Measurements from ENCODE around the gene MAGEB2. TPM values are rescaled to one million over a fixed set of nuclear protein-coding genes. Genes with fewer than 3 reads are reported as not detected.

Gene MAGEB2
- total and polyA plus RNA-seq, 10 donors, result not detected

DNA sequence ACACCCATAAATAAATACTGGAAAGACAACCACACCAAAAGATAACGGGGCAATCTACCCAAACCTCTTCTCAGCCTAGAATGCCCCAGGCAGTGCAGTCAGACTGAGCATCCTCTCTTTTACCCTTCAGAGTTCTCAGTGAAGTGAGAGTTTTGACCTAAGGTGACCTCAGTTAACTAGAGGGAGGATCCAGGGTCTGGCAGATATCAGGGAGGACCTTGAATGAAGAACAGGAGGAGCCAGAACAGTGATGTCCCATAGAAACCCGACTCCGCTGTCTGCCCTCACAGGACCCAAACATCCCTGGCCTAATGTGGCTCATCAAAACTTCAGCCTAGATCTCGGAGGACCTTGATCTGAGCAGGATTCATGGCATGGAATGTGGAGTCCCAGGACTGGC is 15.0 kb downstream of the MAGEB2 start, which contains the start of gene MAGEB3:
Gene MAGEB3 (plus strand): TSS at position 263 of the 400 bp plus-strand sequence. CDS start 5,268 bp downstream, outside the sequence.
- TF ChIP-seq POLR2A (IDR thresholded peaks at IDR 0.05) (no peak), POLR2AphosphoS5 (IDR thresholded peaks at IDR 0.05) (no peak)
- intact Hi-C loops (cut with DNase I; ENCODE audit: low total_unique reads), result no loop called here

GRCh38 chrX:30241724-30242415 is 26.5 kb downstream of the MAGEB2 start, which contains the start of gene MAGEB4:
Gene MAGEB4, plus strand, starts transcription at chrX:30242000. Its CDS starts 136 bp downstream, at chrX:30242136.
- no peaks in the 10 kb centered on the region for H3K27me3 ChIP-seq (replicated peaks in 1 of 7)
- H3K4me1 ChIP-seq, result no peaks in the 10 kb centered on the region
- no peak for TF ChIP-seq POLR2AphosphoS5 (IDR thresholded peaks at IDR 0.05)
- TF ChIP-seq POLR2A (IDR thresholded peaks at IDR 0.05), result no peak
- TF ChIP-seq, protein P1, sequence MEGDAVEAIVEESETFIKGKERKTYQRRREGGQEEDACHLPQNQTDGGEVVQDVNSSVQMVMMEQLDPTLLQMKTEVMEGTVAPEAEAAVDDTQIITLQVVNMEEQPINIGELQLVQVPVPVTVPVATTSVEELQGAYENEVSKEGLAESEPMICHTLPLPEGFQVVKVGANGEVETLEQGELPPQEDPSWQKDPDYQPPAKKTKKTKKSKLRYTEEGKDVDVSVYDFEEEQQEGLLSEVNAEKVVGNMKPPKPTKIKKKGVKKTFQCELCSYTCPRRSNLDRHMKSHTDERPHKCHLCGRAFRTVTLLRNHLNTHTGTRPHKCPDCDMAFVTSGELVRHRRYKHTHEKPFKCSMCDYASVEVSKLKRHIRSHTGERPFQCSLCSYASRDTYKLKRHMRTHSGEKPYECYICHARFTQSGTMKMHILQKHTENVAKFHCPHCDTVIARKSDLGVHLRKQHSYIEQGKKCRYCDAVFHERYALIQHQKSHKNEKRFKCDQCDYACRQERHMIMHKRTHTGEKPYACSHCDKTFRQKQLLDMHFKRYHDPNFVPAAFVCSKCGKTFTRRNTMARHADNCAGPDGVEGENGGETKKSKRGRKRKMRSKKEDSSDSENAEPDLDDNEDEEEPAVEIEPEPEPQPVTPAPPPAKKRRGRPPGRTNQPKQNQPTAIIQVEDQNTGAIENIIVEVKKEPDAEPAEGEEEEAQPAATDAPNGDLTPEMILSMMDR (IDR thresholded peaks at IDR 0.05 in 8 of 11, conservative IDR thresholded peaks at IDR 0.05 in 3 of 11), result no peak
- H3K27ac ChIP-seq, result no peak within 1 kb of the TSS
- no peaks in the 10 kb centered on the region for H3K9me3 ChIP-seq
- no peak for DNase-seq
- H3K4me3 ChIP-seq, result no peak within 1 kb of the TSS
- 83 to 92% (median 86%) methylated on average over 6 to 10 of the region's 10 CpGs for WGBS, 5 donors
- intact Hi-C loops (cut with DNase I; ENCODE audit: low total_unique reads), result no loop called here
- H3K36me3 ChIP-seq, result no peaks in the 10 kb centered on the region

More for the DNA sequence above, 15.0 kb downstream of the MAGEB2 start, which contains the start of gene MAGEB3:
- H3K36me3 ChIP-seq, result no peaks in the 10 kb centered on the region
- H3K27me3 ChIP-seq (replicated peaks in 1 of 7), result no peaks in the 10 kb centered on the region
- DNase-seq, result no peak
- no peak within 1 kb of the TSS for H3K27ac ChIP-seq
- H3K9me3 ChIP-seq, result no peaks in the 10 kb centered on the region
- WGBS, 5 donors, result 71 to 89% (median 83%) methylated on average over 4 of the region's 4 CpGs
- no peak within 1 kb of the TSS for H3K4me3 ChIP-seq
- no peaks in the 10 kb centered on the region for H3K4me1 ChIP-seq

DNA sequence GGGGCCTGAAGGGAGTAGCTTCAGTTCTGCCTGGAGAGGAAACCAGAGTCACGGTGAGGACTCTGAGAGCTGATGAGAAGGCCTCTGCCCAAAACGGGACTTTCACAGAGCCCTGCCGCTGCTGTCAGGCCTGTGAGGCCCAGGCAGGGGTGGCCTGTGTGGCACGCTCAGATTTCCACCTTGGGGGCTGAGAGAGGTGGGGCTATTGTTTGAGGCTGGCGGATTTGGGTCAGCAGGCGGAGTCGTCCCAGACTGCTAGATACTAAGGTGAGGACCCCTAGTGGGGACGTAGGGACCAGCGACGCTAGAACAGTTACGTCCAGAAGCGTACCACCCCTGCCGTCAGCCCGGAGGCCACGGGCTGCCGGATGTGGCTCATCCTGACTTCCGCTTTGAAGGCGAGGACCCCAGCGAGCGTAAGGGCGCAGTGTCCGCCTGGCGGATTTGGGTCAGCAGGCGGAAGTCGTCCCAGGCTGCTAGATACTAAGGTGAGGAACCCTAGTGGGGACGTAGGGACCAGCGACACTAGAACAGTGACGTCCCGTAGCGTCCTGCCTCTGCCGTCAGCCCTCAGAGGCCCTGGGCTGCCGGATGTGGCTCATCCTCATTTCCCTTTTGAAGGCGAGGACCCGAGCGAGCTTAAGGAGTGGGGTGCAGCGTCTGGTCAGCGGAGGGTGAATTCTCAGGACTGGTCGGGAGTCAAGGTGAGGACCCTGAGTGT is 31.6 kb downstream of the MAGEB2 start, which contains the start of gene MAGEB1:
Gene MAGEB1 (plus strand): TSS at position 378 of the 721 bp plus-strand sequence. CDS start 3,348 bp downstream, outside the sequence.
- no peaks in the 10 kb centered on the region for H3K9me3 ChIP-seq
- no peak for TF ChIP-seq POLR2AphosphoS5 (IDR thresholded peaks at IDR 0.05)
- TF ChIP-seq POLR2A (IDR thresholded peaks at IDR 0.05), result no peak
- TF ChIP-seq, protein P1 (IDR thresholded peaks at IDR 0.05 in 8 of 11, conservative IDR thresholded peaks at IDR 0.05 in 3 of 11), result no peak
- no peaks in the 10 kb centered on the region for H3K4me1 ChIP-seq
- no peaks in the 10 kb centered on the region for H3K27me3 ChIP-seq (replicated peaks in 1 of 7)
- intact Hi-C loops (cut with DNase I; ENCODE audit: low total_unique reads), result no loop called here
- H3K4me3 ChIP-seq, result no peak within 1 kb of the TSS
- 80 to 95% (median 91%) methylated on average over 9 to 38 of the region's 38 CpGs for WGBS, 5 donors
- DNase-seq, result no peak
- H3K36me3 ChIP-seq, result no peaks in the 10 kb centered on the region
- no peak within 1 kb of the TSS for H3K27ac ChIP-seq

DNA sequence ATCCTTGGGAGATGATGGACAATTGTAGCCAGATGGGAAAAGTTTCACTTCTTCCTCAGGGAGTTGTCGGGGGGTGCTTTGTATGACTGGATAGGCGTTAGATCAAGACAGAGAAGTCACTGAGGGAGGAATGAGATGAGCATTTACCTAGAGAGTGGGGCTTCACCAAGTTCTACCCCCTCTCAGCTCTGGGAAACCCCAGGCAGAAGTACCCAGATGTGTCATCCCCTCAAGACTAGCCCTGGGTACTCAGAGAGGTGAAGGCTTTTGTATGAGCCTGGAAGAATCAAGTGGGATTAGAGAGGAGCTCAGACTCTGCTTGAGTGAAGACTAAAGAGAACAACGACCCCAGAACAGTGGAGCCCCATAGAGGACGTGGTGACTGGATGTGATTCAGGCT is 33.5 kb downstream of the MAGEB2 start:
- Histone ChIP-seq H3K4me1 (no peaks in the 10 kb centered on the region), H3K27me3 (replicated peaks in 1 of 7) (no peaks in the 10 kb centered on the region), H3K36me3 (no peaks in the 10 kb centered on the region), H3K27ac (no peak overlapping the region), H3K4me3 (no peak overlapping the region), H3K9me3 (no peaks in the 10 kb centered on the region)
- intact Hi-C loops (cut with DNase I; ENCODE audit: low total_unique reads), result no loop called here
- WGBS, 5 donors, result 57 to 85% (median 69%) methylated on average over 4 of the region's 4 CpGs
- no peak for TF ChIP-seq POLR2A (IDR thresholded peaks at IDR 0.05)
- TF ChIP-seq, protein P1 (IDR thresholded peaks at IDR 0.05 in 8 of 11, conservative IDR thresholded peaks at IDR 0.05 in 3 of 11), result no peak
- no peak for TF ChIP-seq POLR2AphosphoS5 (IDR thresholded peaks at IDR 0.05)
- DNase-seq, result no peak

Measured in spleen (tissue), 11 donors.